GM23248 (cell line): Measurements from ENCODE around the gene FAM118B.

Experiments
- EZH2 ChIP-seq: fragments of 200-600 bp; sonication (generic); IDR thresholded peaks from 2 replicates; pipeline ENCODE4 v1.6.1; 2018; ENCODE audit warnings: antibody characterized with exemption, mild to moderate bottlenecking; ENCODE audit not compliant: insufficient read depth, poor library complexity, severe bottlenecking
- EZH2phosphoT487 ChIP-seq: fragments of 200-600 bp; sonication (generic); IDR thresholded peaks from 2 replicates; pipeline ENCODE4 v1.6.1; 2018; ENCODE audit warnings: antibody characterized with exemption, moderate library complexity, mild to moderate bottlenecking, low read depth; ENCODE audit not compliant: insufficient read depth

DNA sequence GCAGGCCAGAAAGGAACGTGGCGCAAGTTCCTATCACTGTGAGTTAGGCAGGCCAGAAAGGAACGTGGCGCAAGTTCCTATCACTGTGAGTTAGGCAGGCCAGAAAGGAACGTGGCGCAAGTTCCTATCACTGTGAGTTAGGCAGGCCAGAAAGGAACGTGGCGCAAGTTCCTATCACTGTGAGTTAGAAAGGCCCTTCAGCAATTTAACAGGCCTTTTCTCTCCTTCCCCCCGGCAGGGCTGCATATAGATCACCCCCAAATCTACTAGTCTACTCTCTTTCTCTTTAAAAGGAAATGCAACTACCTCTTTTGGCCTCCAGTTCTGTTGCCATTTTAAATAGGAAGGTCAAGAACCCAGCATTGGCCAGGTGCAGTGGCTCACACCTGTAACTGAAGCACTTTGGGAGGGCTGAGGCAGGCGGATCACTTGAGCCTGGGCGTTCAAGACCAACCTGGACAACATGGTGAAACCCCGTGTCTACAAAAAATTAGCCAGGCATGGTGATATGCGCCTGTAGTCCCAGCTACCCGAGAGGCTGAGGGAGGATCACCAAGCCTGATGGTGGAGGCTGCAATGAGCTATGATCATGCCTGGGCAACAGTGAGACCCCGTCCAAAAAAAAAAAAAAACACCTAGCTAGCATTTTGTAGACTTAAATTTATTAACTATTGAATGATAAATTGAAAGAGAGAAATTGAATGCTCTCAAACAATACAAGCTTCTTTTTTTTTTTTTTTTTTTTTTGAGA is 14.9 kb downstream of the FAM118B start:
- TF ChIP-seq EZH2 (no peak), EZH2phosphoT487 (no peak)
